ENCODE measurements around the gene MTERF1. TPM values are rescaled to one million over a fixed set of nuclear protein-coding genes. Genes with fewer than 3 reads are reported as not detected.
"Not testable (repeated sequence)": the region's sequence is repeated elsewhere in the genome, so short reads cannot be mapped to it uniquely, and the experiment has no call there.

Gene MTERF1
- total RNA-seq, 2 donors from 2014 or later = 15.4 to 20.3 TPM

DNA sequence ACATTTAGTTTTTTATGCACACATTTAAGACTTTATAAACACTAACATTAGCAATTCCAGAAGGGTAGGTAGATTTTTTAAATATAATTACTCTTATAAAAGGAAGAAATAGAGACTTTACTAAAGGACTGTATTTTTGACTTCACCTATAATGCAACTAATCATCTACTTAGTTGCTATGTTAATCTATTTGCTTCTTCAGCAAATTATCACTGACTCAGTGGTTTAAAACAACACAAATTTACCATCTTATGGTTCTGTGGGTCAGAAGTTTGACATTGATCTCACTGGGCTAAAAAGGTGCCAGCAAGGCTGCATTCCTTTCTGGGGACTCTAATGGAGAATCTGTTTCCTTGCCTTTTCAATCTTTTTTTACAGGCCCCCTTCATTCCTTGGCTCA is 7.6 kb downstream of the MTERF1 start:
- Mint-ChIP-seq H3K27ac (no peak overlapping the region), H3K4me1 (peaks cover 23% of the 10 kb centered on the region), H3K4me3 (no peak overlapping the region), H3K27me3 (no peaks in the 10 kb centered on the region), H3K36me3 (ENCODE audit: low read depth) (peaks cover 7% of the 10 kb centered on the region)
- ATAC-seq (no peak), DNase-seq (no peak)
- no peaks in the 10 kb centered on the region for H3K9me3 ChIP-seq (ENCODE audit: control insufficient read depth, low read length, poor library complexity, severe bottlenecking)

DNA sequence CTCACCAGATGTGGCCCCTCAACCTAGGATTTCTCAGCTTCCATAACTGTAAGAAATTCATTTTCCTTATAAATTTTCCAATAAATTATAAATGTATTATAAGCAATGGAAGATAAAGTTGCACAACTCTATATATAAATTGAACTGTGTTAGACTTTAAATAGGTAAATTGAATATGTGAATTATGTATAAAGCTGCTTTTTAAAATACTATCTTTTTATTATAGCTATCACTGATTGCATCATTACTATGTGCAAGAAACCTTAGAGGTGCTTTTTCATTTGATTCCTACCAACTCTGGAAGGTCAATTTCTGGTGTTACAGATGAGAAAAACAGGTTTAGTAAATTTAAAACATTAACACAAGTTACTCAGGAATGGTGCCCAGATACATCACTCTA is 8.4 kb downstream of the MTERF1 start:
- no peak for DNase-seq
- H3K27ac Mint-ChIP-seq = no peak overlapping the region
- no peak for ATAC-seq
- H3K4me1 Mint-ChIP-seq = peaks cover 16% of the 10 kb centered on the region
- H3K9me3 ChIP-seq (ENCODE audit: control insufficient read depth, low read length, poor library complexity, severe bottlenecking) = no peaks in the 10 kb centered on the region
- H3K27me3 Mint-ChIP-seq = no peaks in the 10 kb centered on the region
- no peak overlapping the region for H3K4me3 Mint-ChIP-seq
- no peaks in the 10 kb centered on the region for H3K36me3 Mint-ChIP-seq (ENCODE audit: low read depth)

DNA sequence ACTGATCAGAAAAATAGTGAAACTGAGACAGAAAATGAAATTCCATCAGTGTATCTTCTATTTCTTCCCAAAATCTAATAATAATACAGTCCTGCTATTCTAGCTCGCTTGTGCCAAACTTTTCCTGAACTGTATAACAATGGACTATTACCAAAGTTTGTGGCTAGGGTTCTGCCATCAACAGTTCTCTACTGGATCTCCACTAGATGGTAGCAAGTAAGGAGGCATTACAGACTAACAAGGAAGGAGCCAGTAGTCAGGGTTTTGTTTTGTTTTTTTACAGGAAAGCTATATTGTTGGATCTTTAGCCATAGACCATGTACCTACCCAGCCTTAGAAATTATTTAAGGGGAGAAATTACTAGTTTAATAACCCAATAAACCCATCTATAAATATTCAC is 10.8 kb downstream of the MTERF1 start:
- no peak for ATAC-seq
- Mint-ChIP-seq H3K27ac (no peak overlapping the region), H3K36me3 (ENCODE audit: low read depth) (no peaks in the 10 kb centered on the region), H3K4me1 (peaks cover 4% of the 10 kb centered on the region), H3K27me3 (no peaks in the 10 kb centered on the region), H3K4me3 (no peak overlapping the region)
- H3K9me3 ChIP-seq (ENCODE audit: control insufficient read depth, low read length, poor library complexity, severe bottlenecking) = no peaks in the 10 kb centered on the region
- no peak for DNase-seq

DNA sequence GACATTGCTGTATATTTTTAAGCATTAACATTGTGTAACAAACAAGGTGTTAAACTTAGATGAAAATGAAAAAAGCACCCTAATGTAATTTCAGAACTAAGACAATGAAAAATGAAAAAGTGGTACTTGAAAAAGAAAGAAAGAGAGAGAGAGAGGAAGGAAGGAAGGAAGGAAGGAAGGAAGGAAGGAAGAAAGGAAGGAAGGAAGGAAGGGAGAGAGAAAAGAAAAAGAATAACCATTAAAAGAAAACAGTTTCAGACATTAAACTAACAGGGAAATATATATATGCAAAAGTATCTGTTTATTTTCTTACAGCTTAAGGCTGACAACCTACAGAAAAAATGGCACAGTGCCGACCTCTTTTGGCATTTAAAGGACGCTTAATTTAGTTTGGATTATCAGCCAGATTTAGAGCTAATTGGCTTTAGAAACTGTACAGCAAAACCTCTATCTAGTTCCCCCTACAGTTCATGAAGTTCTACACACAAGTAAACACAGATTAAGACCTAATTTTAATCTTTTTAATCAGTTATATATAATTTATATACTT is 13.8 kb downstream of the MTERF1 start:
- H3K4me1 Mint-ChIP-seq = peaks cover 4% of the 10 kb centered on the region
- no peak for ATAC-seq
- H3K4me3 Mint-ChIP-seq = no peak overlapping the region
- no peaks in the 10 kb centered on the region for H3K27me3 Mint-ChIP-seq
- H3K36me3 Mint-ChIP-seq (ENCODE audit: low read depth) = no peaks in the 10 kb centered on the region
- no peak overlapping the region for H3K27ac Mint-ChIP-seq
- H3K9me3 ChIP-seq (ENCODE audit: control insufficient read depth, low read length, poor library complexity, severe bottlenecking) = no peaks in the 10 kb centered on the region
- DNase-seq = no peak

DNA sequence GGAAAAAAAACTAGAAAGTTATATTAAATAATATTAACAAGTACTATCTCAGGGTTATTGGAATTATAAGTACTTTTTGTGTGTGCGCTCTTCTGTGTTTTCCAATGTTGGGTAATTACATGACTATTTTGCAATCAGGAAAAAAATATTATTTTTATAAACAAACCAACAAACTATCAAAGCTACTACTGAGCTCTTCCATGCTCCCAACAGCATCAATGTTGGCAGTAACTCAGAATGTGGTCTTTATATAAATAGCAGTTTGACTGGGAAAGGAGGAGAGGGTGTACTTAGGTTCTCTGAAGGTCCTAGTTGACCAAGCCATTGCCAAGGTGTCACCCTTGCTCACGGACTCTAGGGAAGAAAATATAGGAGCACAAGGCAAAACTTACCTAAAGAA is 15.0 kb downstream of the MTERF1 start:
- ATAC-seq = no peak
- Mint-ChIP-seq H3K27me3 (no peaks in the 10 kb centered on the region), H3K4me3 (no peak overlapping the region)

DNA sequence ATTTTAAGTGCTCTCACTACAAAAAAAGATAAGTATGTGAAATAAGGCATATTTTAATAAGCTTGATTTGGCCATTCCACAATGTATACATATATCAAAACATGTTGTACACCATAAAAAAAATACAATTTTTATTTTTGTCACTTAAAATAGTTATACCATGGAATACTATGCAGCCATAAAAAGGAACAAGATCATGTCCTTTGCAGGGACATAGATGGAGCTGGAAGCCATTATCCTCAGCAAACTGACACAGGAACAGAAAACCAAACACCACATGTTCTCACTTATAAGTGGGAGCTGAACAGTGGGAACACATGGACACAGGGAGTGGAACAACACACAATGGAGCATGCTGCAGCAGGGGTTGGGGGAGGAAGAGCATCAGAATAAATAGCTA is 15.9 kb downstream of the MTERF1 start:
- H3K4me1 Mint-ChIP-seq = not testable (repeated sequence)

More for the DNA sequence above, 15.0 kb downstream of the MTERF1 start:
- no peak for DNase-seq
- Mint-ChIP-seq H3K36me3 (ENCODE audit: low read depth) (no peaks in the 10 kb centered on the region), H3K27ac (no peak overlapping the region), H3K4me1 (no peaks in the 10 kb centered on the region)
- no peaks in the 10 kb centered on the region for H3K9me3 ChIP-seq (ENCODE audit: control insufficient read depth, low read length, poor library complexity, severe bottlenecking)

DNA sequence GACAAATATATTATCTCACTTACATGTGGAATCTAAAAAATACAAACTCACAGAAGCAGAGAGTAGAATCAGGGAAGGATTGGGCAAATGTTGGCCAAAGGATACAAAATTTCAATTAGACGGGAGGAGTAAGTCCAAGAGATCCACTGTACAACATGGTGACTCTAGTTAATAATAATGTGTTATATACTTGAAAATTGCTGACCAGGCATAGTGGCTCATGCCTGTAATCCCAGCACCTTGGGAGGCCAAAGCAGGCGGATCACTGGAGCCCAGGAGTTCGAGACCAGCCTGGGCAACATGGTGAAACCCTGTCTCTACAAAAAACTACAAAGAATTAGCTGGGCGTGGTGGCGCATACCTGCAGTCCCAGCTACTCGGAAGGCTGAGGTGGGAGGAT is 16.4 kb downstream of the MTERF1 start:
- H3K4me3 Mint-ChIP-seq = no peak overlapping the region
- no peaks in the 10 kb centered on the region for H3K27me3 Mint-ChIP-seq
- H3K9me3 ChIP-seq (ENCODE audit: control insufficient read depth, low read length, poor library complexity, severe bottlenecking) = no peaks in the 10 kb centered on the region
- ATAC-seq (no peak), DNase-seq (no peak)
- H3K36me3 Mint-ChIP-seq (ENCODE audit: low read depth) = no peaks in the 10 kb centered on the region
- no peak overlapping the region for H3K27ac Mint-ChIP-seq
- no peaks in the 10 kb centered on the region for H3K4me1 Mint-ChIP-seq

More for the DNA sequence above, 15.9 kb downstream of the MTERF1 start:
- not testable (repeated sequence) for ATAC-seq; H3K36me3 Mint-ChIP-seq (ENCODE audit: low read depth); H3K9me3 ChIP-seq (ENCODE audit: control insufficient read depth, low read length, poor library complexity, severe bottlenecking); DNase-seq; H3K27ac Mint-ChIP-seq; H3K27me3 Mint-ChIP-seq; H3K4me3 Mint-ChIP-seq

DNA sequence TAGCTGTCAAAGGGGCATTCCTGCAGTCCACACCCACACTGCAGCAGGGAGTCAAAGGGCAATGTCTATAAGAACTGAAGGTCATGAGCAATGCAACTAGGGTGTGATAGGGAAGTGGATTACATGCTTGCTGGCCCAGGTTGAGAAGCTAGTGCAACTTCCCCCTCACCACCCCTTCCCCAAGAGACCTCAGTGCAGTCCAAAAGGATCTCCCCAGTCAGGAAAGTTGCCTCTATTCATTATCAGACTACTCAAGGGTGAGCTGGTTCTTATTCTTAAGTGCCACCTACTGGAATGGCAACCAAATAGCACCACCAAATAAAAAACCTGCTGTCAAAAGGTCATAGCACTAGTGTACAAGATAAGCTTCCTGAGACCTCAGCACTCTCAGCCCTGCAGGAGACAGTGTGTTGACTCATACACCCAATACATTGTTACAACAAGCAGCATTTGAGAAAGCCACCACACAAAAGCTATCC is 28.2 kb downstream of the MTERF1 start:
- Mint-ChIP-seq H3K4me3 (no peak overlapping the region), H3K36me3 (ENCODE audit: low read depth) (peaks cover 7% of the 10 kb centered on the region), H3K27ac (no peak overlapping the region), H3K27me3 (no peaks in the 10 kb centered on the region), H3K4me1 (no peaks in the 10 kb centered on the region)
- H3K9me3 ChIP-seq (ENCODE audit: control insufficient read depth, low read length, poor library complexity, severe bottlenecking) = no peaks in the 10 kb centered on the region
- no peak for DNase-seq
- ATAC-seq = no peak

DNA sequence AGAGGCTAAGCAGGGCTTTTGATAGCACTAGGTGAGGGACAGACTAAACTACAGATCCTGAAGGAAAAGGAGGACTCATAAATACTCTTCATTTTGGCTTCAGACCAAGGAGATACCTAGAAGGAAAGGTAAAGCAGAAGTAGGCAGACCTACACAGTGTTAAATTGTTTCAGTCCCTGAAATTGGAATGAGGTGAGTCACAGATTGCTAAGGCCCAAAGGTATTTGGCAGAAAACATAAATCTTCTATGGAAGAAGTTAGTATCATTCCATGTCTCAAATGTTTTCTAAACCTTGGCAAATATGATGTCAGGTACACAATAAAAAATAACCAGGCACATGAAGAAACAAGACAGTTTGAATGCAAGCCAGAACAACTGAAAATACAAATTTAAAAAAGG is 30.0 kb downstream of the MTERF1 start:
- H3K27ac Mint-ChIP-seq = no peak overlapping the region
- no peaks in the 10 kb centered on the region for H3K9me3 ChIP-seq (ENCODE audit: control insufficient read depth, low read length, poor library complexity, severe bottlenecking)
- H3K36me3 Mint-ChIP-seq (ENCODE audit: low read depth) = peaks cover 5% of the 10 kb centered on the region
- ATAC-seq (no peak), DNase-seq (no peak)
- H3K4me1 Mint-ChIP-seq = no peaks in the 10 kb centered on the region
- no peak overlapping the region for H3K4me3 Mint-ChIP-seq
- no peaks in the 10 kb centered on the region for H3K27me3 Mint-ChIP-seq

DNA sequence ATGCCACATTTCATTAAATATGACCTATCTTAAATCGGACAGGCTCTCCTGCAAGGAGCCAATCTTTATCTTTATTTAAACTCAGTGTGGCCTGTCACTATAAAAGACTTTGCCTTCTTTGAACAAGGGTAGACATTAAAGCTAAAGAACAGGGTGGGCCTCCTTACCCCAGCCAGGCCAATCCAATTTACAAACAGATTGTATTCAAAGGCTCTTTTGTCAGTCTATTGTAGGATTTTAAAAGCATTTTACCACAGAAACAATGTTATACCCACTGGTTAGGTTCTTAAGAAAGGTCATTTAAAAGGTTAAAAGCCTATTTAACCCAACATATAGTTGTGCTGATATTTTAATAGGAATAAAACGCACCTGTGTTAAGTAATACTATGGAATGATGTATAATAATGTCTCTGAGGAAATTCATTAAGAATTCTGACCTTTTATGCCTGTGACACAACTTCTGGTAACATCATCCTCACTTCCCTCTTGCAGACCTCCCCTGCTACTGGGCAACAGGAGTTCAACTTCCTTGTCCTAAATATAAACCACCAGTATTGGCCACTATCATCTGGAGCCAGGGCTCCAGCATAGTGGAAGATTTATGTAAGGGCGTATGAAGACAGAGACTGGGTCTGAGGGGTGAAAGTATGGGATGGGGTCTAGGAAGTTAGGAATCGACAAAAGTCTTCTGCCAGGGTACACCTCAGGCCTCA is 32.5 kb downstream of the MTERF1 start:
- no peaks in the 10 kb centered on the region for H3K4me1 Mint-ChIP-seq
- H3K27me3 Mint-ChIP-seq = no peaks in the 10 kb centered on the region
- H3K4me3 Mint-ChIP-seq = no peak overlapping the region
- H3K27ac Mint-ChIP-seq = no peak overlapping the region
- ATAC-seq (no peak), DNase-seq (no peak)
- H3K9me3 ChIP-seq (ENCODE audit: control insufficient read depth, low read length, poor library complexity, severe bottlenecking) = peaks cover 2% of the 10 kb centered on the region
- H3K36me3 Mint-ChIP-seq (ENCODE audit: low read depth) = no peaks in the 10 kb centered on the region

DNA sequence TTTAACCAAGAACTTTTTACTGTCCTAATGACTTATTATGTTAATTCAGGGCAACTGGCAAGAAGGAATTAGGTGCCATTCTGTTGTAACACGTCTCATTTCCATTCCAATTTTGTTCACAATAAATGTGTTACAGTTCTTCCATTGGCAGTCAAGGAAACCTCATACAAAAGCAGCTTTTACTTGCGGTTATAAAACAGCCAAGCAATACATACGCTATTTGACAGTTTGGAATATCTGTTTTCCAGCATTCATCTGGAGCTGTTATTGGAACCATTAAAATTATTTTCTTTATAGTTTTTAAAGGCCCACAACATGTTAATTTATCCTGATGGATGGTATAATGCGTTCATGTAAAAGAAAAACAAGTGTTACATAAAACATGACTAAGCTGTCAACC is 33.3 kb downstream of the MTERF1 start:
- Mint-ChIP-seq H3K36me3 (ENCODE audit: low read depth) (no peaks in the 10 kb centered on the region), H3K4me1 (no peaks in the 10 kb centered on the region), H3K4me3 (no peak overlapping the region), H3K27ac (no peak overlapping the region), H3K27me3 (no peaks in the 10 kb centered on the region)
- no peak for ATAC-seq
- peaks cover 2% of the 10 kb centered on the region for H3K9me3 ChIP-seq (ENCODE audit: control insufficient read depth, low read length, poor library complexity, severe bottlenecking)
- DNase-seq = no peak

DNA sequence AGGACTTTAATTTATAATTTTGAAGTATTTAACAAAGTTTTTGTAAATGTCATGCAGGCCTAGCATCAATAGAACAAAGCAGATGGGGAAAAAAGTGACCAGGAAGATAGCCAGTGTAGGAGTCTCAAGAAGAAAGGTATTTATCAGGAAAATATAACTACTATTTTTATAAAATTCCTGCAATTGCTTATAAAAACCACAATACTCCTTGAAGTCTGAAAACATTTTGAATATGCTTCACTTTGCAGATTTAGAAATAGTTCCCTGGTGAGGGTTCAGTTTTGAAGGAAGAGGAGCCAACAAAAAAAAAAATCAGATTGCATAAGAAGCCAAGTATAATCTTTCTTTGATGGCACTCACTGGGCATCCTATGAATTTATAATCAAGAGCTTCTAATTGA is 34.1 kb downstream of the MTERF1 start:
- no peaks in the 10 kb centered on the region for H3K36me3 Mint-ChIP-seq (ENCODE audit: low read depth)
- no peaks in the 10 kb centered on the region for H3K4me1 Mint-ChIP-seq
- ATAC-seq (no peak), DNase-seq (no peak)
- no peak overlapping the region for H3K4me3 Mint-ChIP-seq
- H3K27ac Mint-ChIP-seq = no peak overlapping the region
- H3K9me3 ChIP-seq (ENCODE audit: control insufficient read depth, low read length, poor library complexity, severe bottlenecking) = peaks cover 2% of the 10 kb centered on the region
- H3K27me3 Mint-ChIP-seq = no peaks in the 10 kb centered on the region

DNA sequence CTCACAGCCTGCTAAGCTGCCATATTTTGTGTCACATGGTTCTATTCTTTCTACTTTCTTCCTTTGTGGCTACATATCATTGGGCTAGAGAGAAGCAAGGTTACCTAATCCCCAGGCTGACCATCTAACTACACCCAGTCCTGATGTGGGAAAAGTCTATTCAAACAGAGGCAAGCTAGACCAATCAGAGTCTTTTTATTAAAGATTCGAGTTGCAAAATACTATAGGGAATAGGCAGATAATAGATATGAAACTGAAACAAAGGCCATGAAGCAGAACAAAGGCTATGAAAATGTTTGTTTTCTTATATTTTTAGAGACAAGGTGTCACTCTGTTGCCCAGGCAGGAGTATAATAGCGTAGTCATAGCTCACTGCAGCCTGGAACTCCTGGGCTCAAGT is 36.7 kb downstream of the MTERF1 start:
- ATAC-seq (no peak), DNase-seq (no peak)
- H3K9me3 ChIP-seq (ENCODE audit: control insufficient read depth, low read length, poor library complexity, severe bottlenecking) = peaks cover 2% of the 10 kb centered on the region
- H3K4me1 Mint-ChIP-seq = no peaks in the 10 kb centered on the region
- H3K4me3 Mint-ChIP-seq = no peak overlapping the region
- H3K27me3 Mint-ChIP-seq = no peaks in the 10 kb centered on the region
- no peaks in the 10 kb centered on the region for H3K36me3 Mint-ChIP-seq (ENCODE audit: low read depth)
- H3K27ac Mint-ChIP-seq = no peak overlapping the region

DNA sequence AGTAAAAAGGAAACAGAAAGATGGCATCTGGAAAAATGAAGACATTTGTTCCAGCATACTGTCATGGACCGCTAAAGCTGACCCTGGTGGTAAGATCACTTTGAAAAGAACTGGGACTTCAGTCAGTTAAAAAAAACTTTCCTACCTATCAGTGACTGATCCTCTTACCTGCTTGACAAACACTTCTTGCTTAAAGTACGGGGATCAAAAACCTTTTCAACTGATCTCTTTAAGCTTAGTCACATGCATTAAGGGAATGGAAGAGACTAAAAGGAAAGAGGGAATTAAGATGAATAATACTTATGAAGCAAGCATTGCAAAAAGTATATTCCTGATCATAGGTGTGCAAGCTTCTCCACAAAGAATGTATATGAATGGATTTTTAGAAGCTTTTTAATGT is 42.1 kb downstream of the MTERF1 start:
- no peak for ATAC-seq
- H3K27ac Mint-ChIP-seq = no peak overlapping the region
- no peaks in the 10 kb centered on the region for H3K36me3 Mint-ChIP-seq (ENCODE audit: low read depth)
- H3K27me3 Mint-ChIP-seq = no peaks in the 10 kb centered on the region
- no peak for DNase-seq
- H3K4me3 Mint-ChIP-seq = no peak overlapping the region
- H3K4me1 Mint-ChIP-seq = peaks cover 4% of the 10 kb centered on the region
- H3K9me3 ChIP-seq (ENCODE audit: control insufficient read depth, low read length, poor library complexity, severe bottlenecking) = no peaks in the 10 kb centered on the region
